ENCODE results near the gene ACLY. TPM values are rescaled to one million over a fixed set of nuclear protein-coding genes. Genes with fewer than 3 reads are reported as not detected.

ACLY gene
- total and polyA plus RNA-seq, 2 of the 13 experiments (the other 11 are each of a cell fraction or from before 2014, with no cell fraction given), result 111 to 218 TPM

DNA sequence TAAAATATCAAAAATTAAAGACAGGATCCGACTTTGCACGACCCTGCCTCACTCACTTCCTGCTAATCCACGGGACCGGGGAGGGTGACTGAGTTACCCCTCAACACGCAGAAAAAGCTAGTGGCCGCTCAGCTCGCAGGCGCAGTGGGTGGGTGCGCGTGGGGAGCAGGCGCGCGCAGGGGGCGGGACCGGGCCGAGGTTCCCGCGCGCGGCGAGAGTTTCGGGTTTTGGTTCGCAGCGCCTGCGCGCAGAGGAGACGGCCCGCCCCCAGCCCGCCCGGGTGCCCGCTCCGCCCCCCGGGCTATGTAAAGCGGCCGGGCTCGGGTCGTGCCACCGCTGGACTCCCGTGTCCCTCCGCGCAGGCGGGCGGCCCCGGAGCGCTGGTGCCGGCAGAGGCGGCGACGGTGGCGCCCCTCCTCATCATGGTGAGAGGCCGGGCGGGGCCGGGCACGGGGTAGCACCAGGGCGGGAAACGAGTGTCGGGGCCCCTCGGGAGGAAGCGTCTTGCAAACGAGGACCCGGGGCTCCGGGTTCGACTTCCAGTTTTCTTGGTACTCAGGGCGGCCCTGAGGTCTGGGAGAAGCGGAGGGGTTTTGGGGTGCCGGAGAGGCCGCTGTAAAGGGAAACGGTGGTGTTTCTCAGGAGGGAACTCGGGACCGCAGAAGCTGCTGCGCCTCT, 47.9 kb upstream of the ACLY start, which contains the start of gene CNP (continued):
- TF ChIP-seq, protein P1, sequence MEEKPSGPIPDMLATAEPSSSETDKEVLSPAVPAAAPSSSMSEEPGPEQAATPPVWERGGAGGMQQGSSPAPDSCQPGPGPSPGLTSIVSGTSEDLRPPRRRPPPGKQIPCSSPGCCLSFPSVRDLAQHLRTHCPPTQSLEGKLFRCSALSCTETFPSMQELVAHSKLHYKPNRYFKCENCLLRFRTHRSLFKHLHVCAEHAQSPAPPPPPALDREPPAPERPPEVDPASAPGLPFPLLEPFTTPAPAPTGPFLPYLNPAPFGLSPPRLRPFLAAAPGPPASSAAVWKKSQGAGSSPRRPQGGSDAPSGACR (CRISPR knock-in tag; IDR thresholded peaks at IDR 0.05), result no peak
- TF ChIP-seq PCBP2 (optimal IDR thresholded peaks at IDR 0.05; ENCODE audit: low read depth, low read length, poor library complexity, severe bottlenecking) (no peak), ARNT2 (CRISPR knock-in tag; IDR thresholded peaks at IDR 0.05; ENCODE audit: low read depth) (peak; percentile 85; the same call in 1 of the 2 replicates), CHD4 (IDR thresholded peaks at IDR 0.05; ENCODE audit: borderline replicate concordance, low read length) (no peak), HHEX (CRISPR knock-in tag; IDR thresholded peaks at IDR 0.05) (0 out of 2 replicates have a peak, but pooled peaks have one; percentile 12), ZNF432 (CRISPR knock-in tag; IDR thresholded peaks at IDR 0.05; ENCODE audit: borderline replicate concordance) (no peak), JDP2 (CRISPR knock-in tag; IDR thresholded peaks at IDR 0.05; ENCODE audit: borderline replicate concordance) (0 out of 2 replicates have a peak, but pooled peaks have one; percentile 21), SIN3A (IDR thresholded peaks at IDR 0.05; ENCODE audit: borderline replicate concordance, low read depth, low read length) (peak; percentile 84; the same call in 1 of the 2 replicates), TEAD3 (CRISPR knock-in tag; optimal IDR thresholded peaks at IDR 0.05; ENCODE audit: borderline replicate concordance) (peak; percentile 55), ESRRA (CRISPR knock-in tag; IDR thresholded peaks at IDR 0.05; ENCODE audit: low read depth) (peak; percentile 40; the same call in 1 of the 2 replicates), GLI4 (CRISPR knock-in tag; IDR thresholded peaks at IDR 0.05; ENCODE audit: borderline replicate concordance) (peak; percentile 92; the same call in 1 of the 2 replicates), NFE2 (CRISPR knock-in tag; IDR thresholded peaks at IDR 0.05) (no peak), ZSCAN25 (CRISPR knock-in tag; IDR thresholded peaks at IDR 0.05) (peak; percentile 68), JUN (CRISPR knock-in tag; IDR thresholded peaks at IDR 0.05) (peak; percentile 39), ZFAT (CRISPR knock-in tag; conservative IDR thresholded peaks at IDR 0.05) (peak; percentile 56; the same call in 1 of the 2 replicates), ZNF496 (CRISPR knock-in tag; IDR thresholded peaks at IDR 0.05; ENCODE audit: insufficient replicate concordance) (no peak)
- TF ChIP-seq, protein P2, sequence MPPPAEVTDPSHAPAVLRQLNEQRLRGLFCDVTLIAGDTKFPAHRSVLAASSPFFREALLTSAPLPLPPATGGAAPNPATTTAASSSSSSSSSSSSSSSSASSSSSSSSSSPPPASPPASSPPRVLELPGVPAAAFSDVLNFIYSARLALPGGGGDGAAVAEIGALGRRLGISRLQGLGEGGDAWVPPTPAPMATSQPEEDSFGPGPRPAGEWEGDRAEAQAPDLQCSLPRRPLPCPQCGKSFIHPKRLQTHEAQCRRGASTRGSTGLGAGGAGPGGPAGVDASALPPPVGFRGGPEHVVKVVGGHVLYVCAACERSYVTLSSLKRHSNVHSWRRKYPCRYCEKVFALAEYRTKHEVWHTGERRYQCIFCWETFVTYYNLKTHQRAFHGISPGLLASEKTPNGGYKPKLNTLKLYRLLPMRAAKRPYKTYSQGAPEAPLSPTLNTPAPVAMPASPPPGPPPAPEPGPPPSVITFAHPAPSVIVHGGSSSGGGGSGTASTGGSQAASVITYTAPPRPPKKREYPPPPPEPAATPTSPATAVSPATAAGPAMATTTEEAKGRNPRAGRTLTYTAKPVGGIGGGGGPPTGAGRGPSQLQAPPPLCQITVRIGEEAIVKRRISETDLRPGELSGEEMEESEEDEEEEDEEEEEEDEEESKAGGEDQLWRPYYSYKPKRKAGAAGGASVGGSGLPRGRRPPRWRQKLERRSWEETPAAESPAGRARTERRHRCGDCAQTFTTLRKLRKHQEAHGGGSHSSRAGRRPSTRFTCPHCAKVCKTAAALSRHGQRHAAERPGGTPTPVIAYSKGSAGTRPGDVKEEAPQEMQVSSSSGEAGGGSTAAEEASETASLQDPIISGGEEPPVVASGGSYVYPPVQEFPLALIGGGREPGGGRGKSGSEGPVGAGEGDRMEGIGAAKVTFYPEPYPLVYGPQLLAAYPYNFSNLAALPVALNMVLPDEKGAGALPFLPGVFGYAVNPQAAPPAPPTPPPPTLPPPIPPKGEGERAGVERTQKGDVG (CRISPR knock-in tag; IDR thresholded peaks at IDR 0.05; ENCODE audit: borderline replicate concordance), result no peak
- TF ChIP-seq, protein P3, sequence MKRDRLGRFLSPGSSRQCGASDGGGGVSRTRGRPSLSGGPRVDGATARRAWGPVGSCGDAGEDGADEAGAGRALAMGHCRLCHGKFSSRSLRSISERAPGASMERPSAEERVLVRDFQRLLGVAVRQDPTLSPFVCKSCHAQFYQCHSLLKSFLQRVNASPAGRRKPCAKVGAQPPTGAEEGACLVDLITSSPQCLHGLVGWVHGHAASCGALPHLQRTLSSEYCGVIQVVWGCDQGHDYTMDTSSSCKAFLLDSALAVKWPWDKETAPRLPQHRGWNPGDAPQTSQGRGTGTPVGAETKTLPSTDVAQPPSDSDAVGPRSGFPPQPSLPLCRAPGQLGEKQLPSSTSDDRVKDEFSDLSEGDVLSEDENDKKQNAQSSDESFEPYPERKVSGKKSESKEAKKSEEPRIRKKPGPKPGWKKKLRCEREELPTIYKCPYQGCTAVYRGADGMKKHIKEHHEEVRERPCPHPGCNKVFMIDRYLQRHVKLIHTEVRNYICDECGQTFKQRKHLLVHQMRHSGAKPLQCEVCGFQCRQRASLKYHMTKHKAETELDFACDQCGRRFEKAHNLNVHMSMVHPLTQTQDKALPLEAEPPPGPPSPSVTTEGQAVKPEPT (CRISPR knock-in tag; IDR thresholded peaks at IDR 0.05; ENCODE audit: low read depth), result no peak
- TF ChIP-seq, protein P4, sequence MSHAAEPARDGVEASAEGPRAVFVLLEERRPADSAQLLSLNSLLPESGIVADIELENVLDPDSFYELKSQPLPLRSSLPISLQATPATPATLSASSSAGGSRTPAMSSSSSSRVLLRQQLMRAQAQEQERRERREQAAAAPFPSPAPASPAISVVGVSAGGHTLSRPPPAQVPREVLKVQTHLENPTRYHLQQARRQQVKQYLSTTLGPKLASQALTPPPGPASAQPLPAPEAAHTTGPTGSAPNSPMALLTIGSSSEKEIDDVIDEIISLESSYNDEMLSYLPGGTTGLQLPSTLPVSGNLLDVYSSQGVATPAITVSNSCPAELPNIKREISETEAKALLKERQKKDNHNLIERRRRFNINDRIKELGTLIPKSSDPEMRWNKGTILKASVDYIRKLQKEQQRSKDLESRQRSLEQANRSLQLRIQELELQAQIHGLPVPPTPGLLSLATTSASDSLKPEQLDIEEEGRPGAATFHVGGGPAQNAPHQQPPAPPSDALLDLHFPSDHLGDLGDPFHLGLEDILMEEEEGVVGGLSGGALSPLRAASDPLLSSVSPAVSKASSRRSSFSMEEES (CRISPR knock-in tag; IDR thresholded peaks at IDR 0.05), result no peak; the same call in 1 of the 2 replicates
- TF ChIP-seq, protein P5, sequence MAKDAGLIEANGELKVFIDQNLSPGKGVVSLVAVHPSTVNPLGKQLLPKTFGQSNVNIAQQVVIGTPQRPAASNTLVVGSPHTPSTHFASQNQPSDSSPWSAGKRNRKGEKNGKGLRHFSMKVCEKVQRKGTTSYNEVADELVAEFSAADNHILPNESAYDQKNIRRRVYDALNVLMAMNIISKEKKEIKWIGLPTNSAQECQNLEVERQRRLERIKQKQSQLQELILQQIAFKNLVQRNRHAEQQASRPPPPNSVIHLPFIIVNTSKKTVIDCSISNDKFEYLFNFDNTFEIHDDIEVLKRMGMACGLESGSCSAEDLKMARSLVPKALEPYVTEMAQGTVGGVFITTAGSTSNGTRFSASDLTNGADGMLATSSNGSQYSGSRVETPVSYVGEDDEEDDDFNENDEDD (CRISPR knock-in tag; IDR thresholded peaks at IDR 0.05; ENCODE audit: borderline replicate concordance), result peak; percentile 90

Measured in HepG2 (cell line).